Measurements from ENCODE around the gene VPS33B.

The VPS33B gene

GRCh38 chr15:90972133-90972532 lies 50.3 kb downstream of the VPS33B start:
- DNase-seq, result no peak

GRCh38 chr15:90970274-90970673 lies 52.1 kb downstream of the VPS33B start:
- DNase-seq, result no peak

GRCh38 chr15:90968434-90968833 lies 54.0 kb downstream of the VPS33B start:
- DNase-seq, result no peak

GRCh38 chr15:90967206-90967605 lies 55.2 kb downstream of the VPS33B start:
- DNase-seq, result no peak

- DNase-seq, result no peak
These were observed 56.1 kb downstream of the VPS33B start for GRCh38 chr15:90966262-90966661.

- no peak for DNase-seq
These were observed 60.4 kb downstream of the VPS33B start for GRCh38 chr15:90962021-90962420.

- DNase-seq, result peak; percentile 20
These were observed 61.9 kb downstream of the VPS33B start for GRCh38 chr15:90960298-90961091.

GRCh38 chr15:90959894-90960293 lies 62.5 kb downstream of the VPS33B start:
- peak; percentile 70 for DNase-seq

GRCh38 chr15:90959028-90959595 lies 63.3 kb downstream of the VPS33B start:
- no peak for DNase-seq

- DNase-seq, result no peak
These were observed 64.6 kb downstream of the VPS33B start for GRCh38 chr15:90957791-90958190.

GRCh38 chr15:90957031-90957790 lies 65.2 kb downstream of the VPS33B start:
- DNase-seq, result no peak

GRCh38 chr15:90956274-90957030 lies 65.9 kb downstream of the VPS33B start:
- peak; percentile 8 for DNase-seq

- no peak for DNase-seq
These were observed 66.6 kb downstream of the VPS33B start for GRCh38 chr15:90955624-90956273.

- peak; percentile 83 for DNase-seq
These were observed 67.4 kb downstream of the VPS33B start, which contains the start of gene RCCD1 for GRCh38 chr15:90954712-90955623. Gene RCCD1, plus strand, starts transcription at chr15:90954884. Its CDS starts 1,851 bp downstream, at chr15:90956735.

- DNase-seq, result no peak
These were observed 68.3 kb downstream of the VPS33B start for GRCh38 chr15:90953947-90954711.

- DNase-seq, result no peak
These were observed 69.3 kb downstream of the VPS33B start for GRCh38 chr15:90952901-90953677.

- no peak for DNase-seq
These were observed 71.7 kb downstream of the VPS33B start for GRCh38 chr15:90950676-90951075.

- DNase-seq, result no peak
These were observed 72.3 kb downstream of the VPS33B start for GRCh38 chr15:90949979-90950675.
